NT2/D1 (cell line): ENCODE results near the gene ALKAL2.
"Not testable (repeated sequence)": the region's sequence is repeated elsewhere in the genome, so short reads cannot be mapped to it uniquely, and the experiment has no call there.

Experiments used
- DNase-seq: peaks from one replicate; pipeline ENCODE4 v3.0.0-alpha.2; 2011; ENCODE audit warnings: low read depth, low spot score
- H3K27me3 ChIP-seq: 2 replicates; pipeline ENCODE4 v1.6.0; 2011; ENCODE audit warnings: mild to moderate bottlenecking; ENCODE audit not compliant: insufficient read length, insufficient read depth
- H3K36me3 ChIP-seq: 2 replicates; pipeline ENCODE4 v1.6.1; 2011; ENCODE audit warnings: mild to moderate bottlenecking, low read length, mixed read lengths; ENCODE audit not compliant: insufficient read depth, insufficient read length
- H3K4me1 ChIP-seq: 2 replicates; pipeline ENCODE4 v1.5.1; 2011; ENCODE audit not compliant: insufficient read depth, insufficient read length
- H3K4me3 ChIP-seq: 2 replicates; pipeline ENCODE4 v1.5.1; 2011; ENCODE audit warnings: low read depth; ENCODE audit not compliant: insufficient read length
- H3K9ac ChIP-seq: 2 replicates; pipeline ENCODE4 v1.6.0; 2011; ENCODE audit warnings: low read depth; ENCODE audit not compliant: insufficient read length
- H3K9me3 ChIP-seq: 2 replicates; pipeline ENCODE4 v1.5.1; 2011; ENCODE audit warnings: mild to moderate bottlenecking, low read length; ENCODE audit not compliant: insufficient read depth
- SUZ12 ChIP-seq: IDR thresholded peaks from 2 replicates; pipeline ENCODE4 v1.6.1; 2011; ENCODE audit not compliant: insufficient read length, insufficient read depth; ENCODE audit errors: extremely low read depth
- YY1 ChIP-seq: IDR thresholded peaks from 2 replicates; pipeline ENCODE4 v1.6.1; 2011; ENCODE audit not compliant: insufficient read length, insufficient read depth
- ZNF274 ChIP-seq: IDR thresholded peaks from 2 replicates; pipeline ENCODE4 v1.6.1; 2011; ENCODE audit warnings: mild to moderate bottlenecking, low read depth, low read length

The ALKAL2 gene

GRCh38 chr2:287911-288757, at the start of gene ALKAL2:
Gene ALKAL2 (minus strand): TSS chr2:288091. CDS start chr2:287835, 256 bp downstream.
- H3K27me3 ChIP-seq: peaks cover 48% of the 10 kb centered on the region
- no peak for DNase-seq
- peak within 1 kb of the TSS; percentile 67 for H3K9ac ChIP-seq
- H3K4me3 ChIP-seq: peak within 1 kb of the TSS; percentile 35
- H3K9me3 ChIP-seq: no peaks in the 10 kb centered on the region
- peaks cover 3% of the 10 kb centered on the region for H3K36me3 ChIP-seq
- peaks cover 4% of the 10 kb centered on the region for H3K4me1 ChIP-seq
- TF ChIP-seq YY1: no peak
- TF ChIP-seq ZNF274: no peak

GRCh38 chr2:336949-337348, 49.1 kb upstream of the ALKAL2 start:
- H3K36me3 ChIP-seq, H3K27me3 ChIP-seq, DNase-seq, H3K4me3 ChIP-seq, H3K9ac ChIP-seq, H3K4me1 ChIP-seq: not testable (repeated sequence)
- H3K9me3 ChIP-seq: peaks cover 30% of the 10 kb centered on the region; the same call in 1 of the 2 replicates

DNA sequence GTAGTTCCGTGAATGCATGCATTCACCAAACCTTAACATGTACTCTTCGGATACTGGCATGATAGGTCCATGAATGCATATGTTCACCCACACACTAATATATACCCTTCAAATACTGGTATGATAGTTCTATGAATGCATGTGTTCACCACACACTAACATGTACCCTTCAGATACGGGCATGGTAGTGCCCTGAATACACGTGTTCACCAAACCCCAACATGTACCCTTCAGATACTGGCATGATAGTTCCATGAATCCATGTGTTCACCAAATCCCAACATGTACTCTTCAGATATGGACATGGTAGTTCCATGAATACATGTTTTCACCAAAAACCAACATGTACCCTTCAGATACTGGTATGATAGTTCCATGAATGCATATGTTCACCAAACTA, 48.5 kb upstream of the ALKAL2 start:
- DNase-seq: no peak
- TF ChIP-seq YY1 (no peak), ZNF274 (no peak), SUZ12 (no peak)
- Histone ChIP-seq H3K4me1 (peaks cover under 1% of the 10 kb centered on the region), H3K27me3 (no peaks in the 10 kb centered on the region), H3K9me3 (peaks cover 31% of the 10 kb centered on the region; the same call in 1 of the 2 replicates), H3K36me3 (no peaks in the 10 kb centered on the region), H3K9ac (no peak overlapping the region), H3K4me3 (no peak overlapping the region)

GRCh38 chr2:332592-332991, 44.7 kb upstream of the ALKAL2 start:
- no peaks in the 10 kb centered on the region for H3K4me1 ChIP-seq
- DNase-seq: no peak
- TF ChIP-seq ZNF274 (no peak), SUZ12 (no peak), YY1 (no peak)
- peaks cover 43% of the 10 kb centered on the region for H3K9me3 ChIP-seq
- H3K4me3 ChIP-seq: no peak overlapping the region
- no peaks in the 10 kb centered on the region for H3K36me3 ChIP-seq
- no peaks in the 10 kb centered on the region for H3K27me3 ChIP-seq
- H3K9ac ChIP-seq: no peak overlapping the region

DNA sequence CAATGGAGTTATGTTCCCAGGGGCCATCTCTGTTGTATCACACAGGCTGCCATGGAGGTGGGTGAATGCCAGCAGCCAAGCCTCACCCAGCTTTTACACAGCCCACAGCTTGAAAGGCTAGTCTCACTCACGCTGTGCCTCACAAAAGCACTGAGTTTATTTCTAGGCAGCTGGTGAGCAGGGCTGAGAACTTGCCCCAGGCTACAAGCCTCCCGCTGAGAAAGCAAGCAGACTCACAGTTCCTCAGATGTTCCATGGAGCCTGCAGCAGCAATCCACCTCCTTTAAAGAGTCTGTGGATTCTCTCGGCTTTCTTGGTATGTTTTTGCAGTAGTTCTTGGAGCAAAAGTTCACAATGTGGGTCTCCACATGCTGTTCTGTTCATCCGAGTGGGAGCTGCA, 40.9 kb upstream of the ALKAL2 start:
- Histone ChIP-seq H3K4me1 (no peaks in the 10 kb centered on the region), H3K27me3 (no peaks in the 10 kb centered on the region), H3K4me3 (no peak overlapping the region), H3K9ac (no peak overlapping the region), H3K9me3 (peaks cover 29% of the 10 kb centered on the region), H3K36me3 (no peaks in the 10 kb centered on the region)
- TF ChIP-seq SUZ12 (no peak), ZNF274 (no peak), YY1 (no peak)
- peak; percentile 43 for DNase-seq

- H3K4me1 ChIP-seq: no peaks in the 10 kb centered on the region
- no peaks in the 10 kb centered on the region; the same call in 1 of the 2 replicates for H3K9me3 ChIP-seq
- peaks cover 3% of the 10 kb centered on the region for H3K27me3 ChIP-seq
- no peaks in the 10 kb centered on the region for H3K36me3 ChIP-seq
- no peak for DNase-seq
- H3K9ac ChIP-seq: no peak overlapping the region
- H3K4me3 ChIP-seq: no peak overlapping the region
- TF ChIP-seq ZNF274: no peak
- no peak for TF ChIP-seq SUZ12
- no peak for TF ChIP-seq YY1
Observed at GRCh38 chr2:323035-323434, 35.1 kb upstream of the ALKAL2 start.

GRCh38 chr2:322326-322725, 34.4 kb upstream of the ALKAL2 start:
- no peak for TF ChIP-seq YY1
- no peak for TF ChIP-seq ZNF274
- TF ChIP-seq SUZ12: no peak

More at GRCh38 chr2:322326-322725, 34.4 kb upstream of the ALKAL2 start:
- Histone ChIP-seq H3K9ac (no peak overlapping the region), H3K9me3 (no peaks in the 10 kb centered on the region; the same call in 1 of the 2 replicates), H3K36me3 (no peaks in the 10 kb centered on the region), H3K4me3 (no peak overlapping the region), H3K4me1 (no peaks in the 10 kb centered on the region), H3K27me3 (peaks cover 3% of the 10 kb centered on the region)
- DNase-seq: no peak
